Fibroblast of skin of left quadriceps (primary cell): ENCODE measurements around the gene PATL1.
"Not testable (repeated sequence)": the region's sequence is repeated elsewhere in the genome, so short reads cannot be mapped to it uniquely, and the experiment has no call there.

Source experiments
- DNase-seq, 2 experiments: peaks; one replicate each; pipeline ENCODE4 v3.0.0-alpha.2; 2013; ENCODE audit warnings: low read depth in 2 of 2

Gene PATL1

GRCh38 chr11:59668950-59669610, at the start of gene PATL1:
TSS of gene PATL1 (minus strand) at chr11:59669037. CDS start at chr11:59668895, 142 bp downstream.
- peak; percentile 95 to 96 for DNase-seq

GRCh38 chr11:59716051-59716450, 47.2 kb upstream of the PATL1 start:
- DNase-seq: no peak

- no peak for DNase-seq
Measured at GRCh38 chr11:59713745-59714144, 44.9 kb upstream of the PATL1 start, which contains the start of gene OR10V1. TSS of gene OR10V1 (minus strand) at chr11:59713845. CDS start at chr11:59713845, 0 bp downstream.

- DNase-seq: no peak
Measured at GRCh38 chr11:59710136-59710847, 41.5 kb upstream of the PATL1 start.

GRCh38 chr11:59708537-59708936, 39.7 kb upstream of the PATL1 start:
- no peak for DNase-seq

- no peak for DNase-seq
Measured at GRCh38 chr11:59707371-59707770, 38.5 kb upstream of the PATL1 start.

- peak; percentile 23 to 44 for DNase-seq
Measured at GRCh38 chr11:59706518-59707285, 37.9 kb upstream of the PATL1 start.

GRCh38 chr11:59705294-59705693, 36.5 kb upstream of the PATL1 start:
- DNase-seq: no peak

GRCh38 chr11:59703515-59703914, 34.7 kb upstream of the PATL1 start:
- DNase-seq: not testable (repeated sequence)

GRCh38 chr11:59700157-59700556, 31.3 kb upstream of the PATL1 start:
- DNase-seq: not testable (repeated sequence)

GRCh38 chr11:59698506-59698905, 29.7 kb upstream of the PATL1 start:
- no peak for DNase-seq

GRCh38 chr11:59692915-59693314, 24.1 kb upstream of the PATL1 start:
- no peak for DNase-seq

GRCh38 chr11:59691156-59691555, 22.3 kb upstream of the PATL1 start:
- DNase-seq: no peak

- DNase-seq: no peak
Measured at GRCh38 chr11:59689015-59689414, 20.2 kb upstream of the PATL1 start.

- DNase-seq: not testable (repeated sequence)
Measured at GRCh38 chr11:59681260-59681725, 12.5 kb upstream of the PATL1 start.

- DNase-seq: peak; percentile 49 to 51
Measured at GRCh38 chr11:59680287-59681154, 11.7 kb upstream of the PATL1 start.

GRCh38 chr11:59679347-59679746, 10.5 kb upstream of the PATL1 start:
- DNase-seq: no peak

- DNase-seq: no peak
Measured at GRCh38 chr11:59678813-59679165, 10.0 kb upstream of the PATL1 start.

- DNase-seq: peak in 1 of 2 experiments; percentile 6
Measured at GRCh38 chr11:59678118-59678812, 9.4 kb upstream of the PATL1 start.

- no peak for DNase-seq
Measured at GRCh38 chr11:59676205-59676604, 7.4 kb upstream of the PATL1 start.

- no peak for DNase-seq
Measured at GRCh38 chr11:59674291-59674690, 5.5 kb upstream of the PATL1 start.
